ENCODE results near the gene SETD5.

SETD5 gene

DNA sequence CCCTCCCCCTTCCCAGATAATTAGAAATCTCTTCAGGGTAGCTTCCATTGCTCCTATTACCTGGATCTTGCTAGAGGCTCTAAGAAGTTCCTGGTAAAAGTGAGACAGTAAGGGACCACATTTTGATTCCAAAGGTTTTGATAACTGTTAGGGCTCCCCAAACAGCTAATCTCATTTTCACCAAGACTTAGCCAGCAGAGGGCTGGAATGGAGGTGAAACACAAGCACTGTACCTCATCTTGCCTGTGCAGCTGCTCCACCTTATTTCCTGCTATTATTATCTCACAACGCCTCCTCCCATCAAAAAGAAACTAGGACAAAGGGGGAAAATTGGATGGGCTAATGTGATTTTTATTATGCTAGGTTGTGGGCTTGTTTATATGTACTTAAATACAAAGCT, 7.3 kb downstream of the SETD5 start:
- TF ChIP-seq GLIS3 (CRISPR knock-in tag; IDR thresholded peaks at IDR 0.05), result no peak
- no peak for TF ChIP-seq BACH2 (CRISPR knock-in tag; IDR thresholded peaks at IDR 0.05; ENCODE audit: borderline replicate concordance)
- no peak for ATAC-seq

- TF ChIP-seq, protein P1, sequence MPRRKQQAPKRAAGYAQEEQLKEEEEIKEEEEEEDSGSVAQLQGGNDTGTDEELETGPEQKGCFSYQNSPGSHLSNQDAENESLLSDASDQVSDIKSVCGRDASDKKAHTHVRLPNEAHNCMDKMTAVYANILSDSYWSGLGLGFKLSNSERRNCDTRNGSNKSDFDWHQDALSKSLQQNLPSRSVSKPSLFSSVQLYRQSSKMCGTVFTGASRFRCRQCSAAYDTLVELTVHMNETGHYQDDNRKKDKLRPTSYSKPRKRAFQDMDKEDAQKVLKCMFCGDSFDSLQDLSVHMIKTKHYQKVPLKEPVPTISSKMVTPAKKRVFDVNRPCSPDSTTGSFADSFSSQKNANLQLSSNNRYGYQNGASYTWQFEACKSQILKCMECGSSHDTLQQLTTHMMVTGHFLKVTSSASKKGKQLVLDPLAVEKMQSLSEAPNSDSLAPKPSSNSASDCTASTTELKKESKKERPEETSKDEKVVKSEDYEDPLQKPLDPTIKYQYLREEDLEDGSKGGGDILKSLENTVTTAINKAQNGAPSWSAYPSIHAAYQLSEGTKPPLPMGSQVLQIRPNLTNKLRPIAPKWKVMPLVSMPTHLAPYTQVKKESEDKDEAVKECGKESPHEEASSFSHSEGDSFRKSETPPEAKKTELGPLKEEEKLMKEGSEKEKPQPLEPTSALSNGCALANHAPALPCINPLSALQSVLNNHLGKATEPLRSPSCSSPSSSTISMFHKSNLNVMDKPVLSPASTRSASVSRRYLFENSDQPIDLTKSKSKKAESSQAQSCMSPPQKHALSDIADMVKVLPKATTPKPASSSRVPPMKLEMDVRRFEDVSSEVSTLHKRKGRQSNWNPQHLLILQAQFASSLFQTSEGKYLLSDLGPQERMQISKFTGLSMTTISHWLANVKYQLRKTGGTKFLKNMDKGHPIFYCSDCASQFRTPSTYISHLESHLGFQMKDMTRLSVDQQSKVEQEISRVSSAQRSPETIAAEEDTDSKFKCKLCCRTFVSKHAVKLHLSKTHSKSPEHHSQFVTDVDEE (CRISPR knock-in tag; IDR thresholded peaks at IDR 0.05), result no peak
- TF ChIP-seq, protein P2, sequence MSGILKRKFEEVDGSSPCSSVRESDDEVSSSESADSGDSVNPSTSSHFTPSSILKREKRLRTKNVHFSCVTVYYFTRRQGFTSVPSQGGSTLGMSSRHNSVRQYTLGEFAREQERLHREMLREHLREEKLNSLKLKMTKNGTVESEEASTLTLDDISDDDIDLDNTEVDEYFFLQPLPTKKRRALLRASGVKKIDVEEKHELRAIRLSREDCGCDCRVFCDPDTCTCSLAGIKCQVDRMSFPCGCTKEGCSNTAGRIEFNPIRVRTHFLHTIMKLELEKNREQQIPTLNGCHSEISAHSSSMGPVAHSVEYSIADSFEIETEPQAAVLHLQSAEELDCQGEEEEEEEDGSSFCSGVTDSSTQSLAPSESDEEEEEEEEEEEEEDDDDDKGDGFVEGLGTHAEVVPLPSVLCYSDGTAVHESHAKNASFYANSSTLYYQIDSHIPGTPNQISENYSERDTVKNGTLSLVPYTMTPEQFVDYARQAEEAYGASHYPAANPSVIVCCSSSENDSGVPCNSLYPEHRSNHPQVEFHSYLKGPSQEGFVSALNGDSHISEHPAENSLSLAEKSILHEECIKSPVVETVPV (CRISPR knock-in tag; IDR thresholded peaks at IDR 0.05), result no peak
- TF ChIP-seq ISL1 (CRISPR knock-in tag; IDR thresholded peaks at IDR 0.05) (no peak), ZC3H10 (CRISPR knock-in tag; IDR thresholded peaks at IDR 0.05) (no peak), TCF4 (CRISPR knock-in tag; IDR thresholded peaks at IDR 0.05; ENCODE audit: borderline replicate concordance) (no peak), TOX (CRISPR knock-in tag; IDR thresholded peaks at IDR 0.05; ENCODE audit: borderline replicate concordance) (no peak), ARNTL (CRISPR knock-in tag; IDR thresholded peaks at IDR 0.05; ENCODE audit: borderline replicate concordance, low read depth) (no peak), ZFP3 (CRISPR knock-in tag; IDR thresholded peaks at IDR 0.05) (no peak), RARB (CRISPR knock-in tag; IDR thresholded peaks at IDR 0.05) (no peak), SNAI2 (CRISPR knock-in tag; IDR thresholded peaks at IDR 0.05) (no peak), ZNF70 (CRISPR knock-in tag; IDR thresholded peaks at IDR 0.05) (no peak)
- TF ChIP-seq, protein P3, sequence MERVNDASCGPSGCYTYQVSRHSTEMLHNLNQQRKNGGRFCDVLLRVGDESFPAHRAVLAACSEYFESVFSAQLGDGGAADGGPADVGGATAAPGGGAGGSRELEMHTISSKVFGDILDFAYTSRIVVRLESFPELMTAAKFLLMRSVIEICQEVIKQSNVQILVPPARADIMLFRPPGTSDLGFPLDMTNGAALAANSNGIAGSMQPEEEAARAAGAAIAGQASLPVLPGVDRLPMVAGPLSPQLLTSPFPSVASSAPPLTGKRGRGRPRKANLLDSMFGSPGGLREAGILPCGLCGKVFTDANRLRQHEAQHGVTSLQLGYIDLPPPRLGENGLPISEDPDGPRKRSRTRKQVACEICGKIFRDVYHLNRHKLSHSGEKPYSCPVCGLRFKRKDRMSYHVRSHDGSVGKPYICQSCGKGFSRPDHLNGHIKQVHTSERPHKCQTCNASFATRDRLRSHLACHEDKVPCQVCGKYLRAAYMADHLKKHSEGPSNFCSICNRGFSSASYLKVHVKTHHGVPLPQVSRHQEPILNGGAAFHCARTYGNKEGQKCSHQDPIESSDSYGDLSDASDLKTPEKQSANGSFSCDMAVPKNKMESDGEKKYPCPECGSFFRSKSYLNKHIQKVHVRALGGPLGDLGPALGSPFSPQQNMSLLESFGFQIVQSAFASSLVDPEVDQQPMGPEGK (CRISPR knock-in tag; IDR thresholded peaks at IDR 0.05; ENCODE audit: borderline replicate concordance), result no peak
- ATAC-seq, result no peak
Observed at GRCh38 chr3:9405756-9406155, 8.3 kb downstream of the SETD5 start.

- no peak for ATAC-seq
- no peak for TF ChIP-seq TOX (CRISPR knock-in tag; IDR thresholded peaks at IDR 0.05; ENCODE audit: borderline replicate concordance)
- TF ChIP-seq, protein P1 (CRISPR knock-in tag; IDR thresholded peaks at IDR 0.05), result no peak
- no peak for TF ChIP-seq ZFP30 (CRISPR knock-in tag; IDR thresholded peaks at IDR 0.05)
- TF ChIP-seq ZC3H10 (CRISPR knock-in tag; IDR thresholded peaks at IDR 0.05), result no peak
- TF ChIP-seq BACH2 (CRISPR knock-in tag; IDR thresholded peaks at IDR 0.05; ENCODE audit: borderline replicate concordance), result no peak
- TF ChIP-seq, protein P2 (CRISPR knock-in tag; IDR thresholded peaks at IDR 0.05), result no peak
- no peak for TF ChIP-seq CSDC2 (CRISPR knock-in tag; IDR thresholded peaks at IDR 0.05)
- no peak for TF ChIP-seq GLIS3 (CRISPR knock-in tag; IDR thresholded peaks at IDR 0.05)
- no peak for TF ChIP-seq ZFP3 (CRISPR knock-in tag; IDR thresholded peaks at IDR 0.05)
- no peak for TF ChIP-seq RARB (CRISPR knock-in tag; IDR thresholded peaks at IDR 0.05)
- no peak for TF ChIP-seq ZNF565 (CRISPR knock-in tag; conservative IDR thresholded peaks at IDR 0.05; ENCODE audit: low read depth)
- TF ChIP-seq ZNF70 (CRISPR knock-in tag; IDR thresholded peaks at IDR 0.05), result no peak
Observed at GRCh38 chr3:9406856-9407626, 9.6 kb downstream of the SETD5 start.
